GM18502 (cell line): ENCODE data around the gene HHLA2.
"Not testable (repeated sequence)": the region's sequence is repeated elsewhere in the genome, so short reads cannot be mapped to it uniquely, and the experiment has no call there.

Experiments
- ATAC-seq: cut with Tn5 transposase; IDR thresholded peaks from one replicate; pipeline ENCODE4 v1.9.1; 2021; ENCODE audit warnings: mild to moderate bottlenecking; ENCODE audit not compliant: unreplicated experiment, poor library complexity

The HHLA2 gene

GRCh38 chr3:108338901-108339545 lies 42.7 kb downstream of the HHLA2 start:
- ATAC-seq: no peak

GRCh38 chr3:108341911-108342310 lies 45.6 kb downstream of the HHLA2 start:
- ATAC-seq: no peak

GRCh38 chr3:108342837-108343486 lies 46.6 kb downstream of the HHLA2 start:
- ATAC-seq: peak; percentile 87

DNA sequence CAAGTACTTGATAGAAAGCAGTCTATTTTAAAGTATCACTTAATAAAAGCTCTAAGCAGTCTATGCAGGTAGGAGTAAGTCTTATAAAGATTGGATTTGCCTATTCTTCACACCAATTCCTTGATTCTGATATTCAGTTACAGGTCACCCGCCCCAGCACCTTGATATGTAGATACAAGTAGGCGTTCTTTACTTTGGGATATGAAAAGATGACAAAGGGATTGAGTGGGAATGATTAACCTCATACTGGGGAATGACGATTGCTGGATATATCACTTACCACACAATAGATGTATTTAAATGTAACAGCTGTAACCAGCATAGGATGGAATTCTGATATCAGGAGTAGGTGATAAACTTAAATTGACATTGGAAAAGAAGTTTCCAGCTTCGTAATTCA lies 47.1 kb downstream of the HHLA2 start:
- ATAC-seq: no peak

DNA sequence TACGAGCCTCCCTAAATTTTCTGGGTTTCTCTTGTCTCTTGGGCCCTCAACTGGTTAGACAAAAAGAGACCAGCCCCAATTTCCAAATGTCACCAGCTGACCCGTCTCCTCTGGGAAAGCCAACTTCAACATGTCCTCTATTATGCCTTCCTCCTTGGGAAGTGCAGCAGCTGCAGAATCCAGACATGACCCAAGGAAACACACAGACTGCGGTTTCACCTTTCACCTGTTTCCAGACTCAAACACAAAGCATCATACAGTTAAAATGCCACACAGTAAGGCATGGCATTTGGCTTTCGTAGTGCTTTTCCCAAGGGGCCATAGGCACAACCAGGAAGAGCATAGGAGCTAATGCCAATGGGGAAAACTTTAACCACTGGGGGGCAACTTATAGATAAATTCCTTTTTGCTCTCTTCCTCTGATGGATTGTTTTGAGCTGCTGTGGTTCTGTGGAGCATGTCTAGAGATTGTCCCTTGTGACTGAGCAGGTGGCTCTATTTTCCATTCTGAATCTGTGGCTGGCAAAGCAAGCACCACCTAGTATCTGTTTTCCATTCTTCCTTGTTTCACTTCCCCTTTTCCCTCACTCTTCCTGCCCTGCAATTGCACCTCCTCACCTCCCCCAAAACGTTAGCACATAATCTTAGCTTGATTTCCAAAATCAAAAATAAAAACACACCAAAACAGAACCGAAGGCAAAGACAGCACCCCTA lies 49.3 kb downstream of the HHLA2 start:
- no peak for ATAC-seq

GRCh38 chr3:108346301-108347227 lies 50.2 kb downstream of the HHLA2 start:
- ATAC-seq: no peak

GRCh38 chr3:108352176-108352575 lies 55.8 kb downstream of the HHLA2 start:
- ATAC-seq: no peak

DNA sequence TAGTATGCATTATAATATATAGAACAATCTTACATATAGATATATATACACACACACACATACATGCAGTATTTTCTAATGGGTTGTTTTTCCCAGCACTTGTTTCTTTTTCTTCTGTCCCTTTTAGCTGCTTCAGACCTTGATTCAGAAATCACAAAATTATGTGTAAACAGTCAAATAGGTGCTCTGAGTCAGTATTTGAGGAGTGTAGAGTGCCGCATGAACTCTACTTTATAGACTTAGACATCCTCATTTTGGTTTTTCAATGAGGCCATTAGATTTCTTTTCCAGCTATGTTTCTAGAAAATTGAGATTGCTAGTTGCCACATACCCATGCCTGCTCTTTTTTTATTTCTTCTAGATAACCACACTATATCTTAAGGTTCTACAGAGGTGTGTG lies 58.2 kb downstream of the HHLA2 start:
- ATAC-seq: no peak

GRCh38 chr3:108357042-108357441 lies 60.7 kb downstream of the HHLA2 start:
- ATAC-seq: no peak

DNA sequence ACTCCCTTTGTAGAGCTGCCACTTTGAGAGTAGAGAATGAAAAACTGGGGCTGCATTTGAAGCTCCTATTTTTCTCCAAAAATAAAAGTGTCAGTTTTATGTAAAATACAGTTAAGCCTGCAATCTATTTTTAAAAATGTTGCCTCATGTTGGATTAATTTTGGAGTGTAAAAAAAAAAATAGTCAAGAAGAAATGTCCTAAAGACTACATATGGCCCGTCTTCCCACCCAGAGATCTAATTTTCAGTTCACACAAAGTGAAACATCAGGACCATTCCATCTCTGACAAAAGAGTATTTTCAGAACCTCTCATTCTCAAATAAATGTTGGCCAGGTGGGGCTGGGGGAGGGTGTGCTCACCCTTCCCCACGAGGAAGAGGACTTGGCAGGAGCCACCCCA lies 62.7 kb downstream of the HHLA2 start:
- ATAC-seq: no peak

DNA sequence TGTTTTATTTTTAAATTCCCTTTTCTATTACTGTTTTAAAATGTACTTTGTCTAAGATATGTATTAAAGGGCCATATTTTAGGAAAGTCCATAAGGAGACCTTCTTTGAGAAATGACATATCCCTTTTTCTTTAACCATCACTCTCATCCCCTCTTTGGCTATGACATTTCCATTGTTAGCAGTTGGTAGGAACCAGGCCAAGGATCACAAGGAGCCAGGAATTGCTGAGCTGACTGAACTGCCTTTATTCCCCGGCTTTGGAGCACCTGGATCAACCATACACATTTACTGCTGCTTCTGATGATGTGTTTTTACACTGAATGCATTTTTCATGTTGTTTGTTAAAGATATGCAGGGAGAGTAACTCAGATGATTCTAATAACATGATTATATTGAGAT lies 79.7 kb downstream of the HHLA2 start:
- ATAC-seq: no peak

GRCh38 chr3:108377384-108377783 lies 81.0 kb downstream of the HHLA2 start:
- no peak for ATAC-seq

DNA sequence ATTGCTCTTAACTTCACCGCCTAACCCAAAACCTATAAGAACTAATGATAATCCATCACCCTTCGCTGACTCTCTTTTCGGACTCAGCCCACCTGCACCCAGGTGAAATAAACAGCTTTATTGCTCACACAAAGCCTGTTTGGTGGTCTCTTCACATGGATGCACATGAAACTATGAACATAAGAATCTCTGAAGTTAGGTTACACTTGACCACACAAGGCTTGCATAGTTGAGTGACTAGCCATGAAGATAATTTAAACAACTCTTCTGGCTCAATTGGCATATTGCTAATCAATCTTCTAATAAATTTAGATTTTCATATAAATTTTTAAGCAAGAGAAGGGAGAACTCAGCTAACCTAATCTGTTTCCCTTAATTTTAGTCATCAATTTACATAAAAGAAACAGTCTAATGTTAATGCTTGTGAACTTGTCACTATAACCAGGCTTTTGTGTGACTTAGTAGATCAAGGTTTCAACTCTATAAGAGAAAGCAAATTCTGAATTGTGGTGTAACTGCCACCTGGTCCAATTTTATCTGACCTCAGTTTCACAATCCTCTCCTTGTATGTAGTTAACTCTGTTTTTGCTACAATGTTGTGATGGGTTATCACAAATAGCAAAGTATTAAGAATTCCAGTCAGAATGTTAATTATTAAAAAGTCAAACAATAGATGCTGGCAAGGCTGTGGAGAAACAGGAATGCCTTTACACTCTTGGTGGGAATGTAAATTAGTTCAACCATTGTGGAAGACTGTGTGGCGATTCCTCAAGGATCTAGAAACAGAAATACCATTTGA lies 82.0 kb downstream of the HHLA2 start:
- ATAC-seq: peak; percentile 81

GRCh38 chr3:108378952-108379342 lies 82.6 kb downstream of the HHLA2 start:
- ATAC-seq: not testable (repeated sequence)

DNA sequence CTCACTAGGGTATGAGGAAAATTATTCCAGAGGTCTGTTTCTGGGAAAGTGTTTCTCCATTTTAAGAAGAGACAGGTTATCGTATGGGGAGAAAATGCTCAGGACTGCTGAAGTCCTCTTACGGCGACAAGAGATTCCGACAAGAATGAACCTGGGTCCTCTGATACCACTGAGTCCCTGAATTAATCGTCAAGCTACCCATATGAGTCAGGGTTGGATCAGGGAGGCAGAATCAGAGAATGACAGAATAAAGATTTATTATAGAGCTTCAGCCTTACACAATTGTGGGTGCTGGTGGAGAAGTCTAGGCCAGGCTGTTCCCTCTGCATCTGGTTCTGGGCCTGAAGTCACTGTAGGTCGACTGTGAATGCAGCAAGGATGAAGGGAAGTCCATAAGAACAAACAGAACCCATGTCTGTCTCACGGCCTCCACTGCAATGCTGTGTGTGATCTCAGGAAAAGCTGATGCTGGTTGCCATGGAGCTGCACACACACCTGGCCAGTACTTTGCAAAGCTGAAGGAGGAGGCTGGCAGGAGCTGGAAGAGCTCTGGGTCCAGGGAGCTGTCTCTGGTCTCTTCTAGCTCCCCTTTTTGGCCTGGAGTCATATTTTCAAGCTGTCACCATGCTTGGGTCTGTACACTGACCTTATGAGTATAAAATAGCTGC lies 83.9 kb downstream of the HHLA2 start:
- no peak for ATAC-seq

DNA sequence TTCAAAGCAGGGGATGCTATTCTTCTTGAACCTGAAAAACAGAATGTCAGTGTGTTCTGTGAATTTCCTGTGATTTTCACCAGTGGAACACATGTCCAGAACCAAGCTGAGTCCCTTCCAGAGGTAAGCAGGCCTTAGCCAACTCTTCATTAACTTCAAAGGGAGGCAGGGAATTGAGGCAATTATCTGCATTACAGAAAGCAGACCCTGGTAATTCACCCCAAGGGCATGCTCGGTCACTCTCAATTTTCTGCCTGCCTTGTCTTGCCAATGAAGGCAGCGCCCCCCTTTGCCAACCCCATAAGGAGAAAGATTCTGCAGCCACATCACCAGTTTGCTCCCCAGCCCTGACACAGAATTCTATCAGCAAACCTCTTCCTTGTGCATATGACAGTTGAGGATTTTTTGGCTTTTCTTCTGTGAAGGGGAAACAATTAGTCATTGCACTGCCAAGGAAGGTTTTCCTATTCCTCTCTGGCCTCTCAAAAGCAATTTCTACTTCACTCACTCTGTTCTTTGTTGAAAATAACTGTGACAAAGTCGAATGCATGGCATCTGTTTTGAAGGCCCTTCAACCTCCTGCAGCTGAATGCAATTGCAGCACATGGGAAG lies 85.3 kb downstream of the HHLA2 start:
- no peak for ATAC-seq

- ATAC-seq: no peak
These were observed 87.0 kb downstream of the HHLA2 start for GRCh38 chr3:108383306-108383705.

DNA sequence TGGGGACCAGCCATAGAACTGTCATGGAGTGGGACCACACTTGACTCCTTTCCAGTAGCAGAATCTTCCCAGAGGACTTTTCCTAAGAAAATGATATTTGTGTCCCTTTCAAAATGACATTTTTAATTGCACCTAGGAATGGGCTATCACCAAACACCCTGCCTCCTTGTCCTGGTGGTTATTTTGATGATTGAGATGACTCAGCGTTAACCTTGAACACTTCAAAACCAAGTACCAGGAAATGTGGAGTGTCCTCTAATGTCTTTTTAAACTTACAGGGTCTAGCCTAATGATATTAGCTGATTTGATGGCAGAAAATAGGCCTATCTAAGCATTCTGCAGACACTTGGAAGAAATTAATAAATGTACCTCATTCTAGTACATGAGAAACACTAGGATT lies 90.7 kb downstream of the HHLA2 start:
- ATAC-seq: no peak
